ENCODE data around the gene NCCRP1.

Gene NCCRP1

DNA sequence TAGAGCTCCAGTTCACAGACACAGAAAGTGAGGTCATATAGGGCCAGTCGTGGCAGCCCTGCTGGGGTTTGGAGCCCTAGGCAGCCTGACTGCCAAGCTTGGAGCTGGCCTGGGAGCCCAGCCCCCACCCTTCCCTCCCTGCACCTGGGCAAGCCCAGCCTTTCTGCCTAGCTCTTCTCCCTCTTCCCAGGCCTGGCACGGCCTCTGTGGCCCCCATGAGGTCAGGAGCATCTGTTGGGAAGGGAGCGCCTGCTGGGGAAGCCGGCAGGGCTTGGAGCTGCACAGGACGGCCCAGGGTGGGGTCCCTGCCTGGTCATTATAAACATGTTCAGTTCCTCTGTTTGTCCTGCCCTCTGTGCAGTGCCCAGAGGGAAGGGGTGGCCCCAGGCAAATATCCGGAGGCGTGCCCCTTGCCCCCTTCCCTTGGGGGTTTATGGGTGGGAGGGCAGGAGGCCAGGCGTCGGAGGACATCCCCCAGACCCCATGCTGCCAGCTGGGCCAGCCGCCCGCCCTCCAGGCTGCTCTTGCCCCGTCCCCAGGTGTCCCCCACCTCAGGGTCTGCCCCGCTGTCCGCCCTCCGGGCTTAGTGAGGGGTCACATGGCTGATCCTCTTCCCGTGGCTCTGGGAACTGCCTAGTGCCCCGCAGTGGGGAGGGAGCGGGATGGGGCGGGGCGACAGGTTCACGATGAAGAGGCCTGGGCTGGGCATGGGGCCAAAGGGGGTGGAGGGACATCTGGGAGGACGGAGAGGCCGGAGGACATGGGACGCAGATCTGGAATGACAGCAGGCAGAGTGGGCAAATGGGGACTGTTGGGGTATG lies 30.0 kb upstream of the NCCRP1 start:
- peak; percentile 89 for DNase-seq (ENCODE audit: low spot score)

DNA sequence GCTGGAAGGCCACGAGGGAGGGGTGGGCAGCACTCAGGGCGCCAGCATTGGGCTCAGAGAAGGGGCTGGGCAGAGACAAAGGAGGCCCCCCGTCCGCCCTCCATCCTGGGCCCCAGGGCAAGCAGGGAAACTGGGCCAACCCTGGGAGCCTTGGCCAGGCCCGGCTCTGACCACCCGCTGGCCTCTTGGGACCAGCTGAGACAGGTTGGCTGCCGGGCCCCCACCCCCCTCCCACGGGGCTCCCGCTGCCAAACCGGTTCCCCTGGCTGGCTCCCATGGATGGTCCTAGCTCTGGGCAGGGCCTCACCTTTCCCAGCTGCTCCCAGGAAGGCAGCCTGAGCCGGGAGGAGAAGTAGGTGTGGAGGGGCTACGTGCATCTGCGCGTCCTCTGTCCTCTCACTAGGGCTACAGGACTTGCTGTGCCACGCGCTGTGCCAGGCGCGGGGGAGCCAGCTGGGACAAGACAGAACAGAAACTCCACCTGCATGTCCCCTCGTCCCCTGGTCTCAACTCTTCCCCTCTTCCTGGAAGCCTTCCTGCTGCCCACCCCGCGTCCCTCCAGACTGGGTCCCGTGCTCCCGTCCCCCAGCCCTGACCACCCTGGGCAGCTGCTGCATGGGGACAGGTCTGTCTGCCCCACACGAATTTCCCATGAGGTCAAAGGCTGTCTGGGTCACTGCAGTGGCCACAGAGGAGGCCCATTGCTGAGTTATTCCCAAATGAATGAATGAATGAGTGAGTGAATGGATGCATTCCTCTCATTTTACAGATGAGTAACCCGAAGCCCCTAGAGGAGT lies 29.1 kb upstream of the NCCRP1 start:
- ATAC-seq (ENCODE audit: low read depth) (peak; percentile 71), DNase-seq (ENCODE audit: low spot score) (peak; percentile 82)
- H3K9me3 ChIP-seq (ENCODE audit: severe bottlenecking) = no peaks in the 10 kb centered on the region
- H3K27ac ChIP-seq (ENCODE audit: poor library complexity, severe bottlenecking) = peak overlapping the region; percentile 54
- H3K4me3 ChIP-seq (ENCODE audit: severe bottlenecking) = no peak overlapping the region
- H3K36me3 ChIP-seq (ENCODE audit: low read depth) = no peaks in the 10 kb centered on the region; the same call in 1 of the 2 replicates
- H3K27me3 ChIP-seq (ENCODE audit: insufficient read depth, poor library complexity, severe bottlenecking) = no peaks in the 10 kb centered on the region
- peaks cover 17% of the 10 kb centered on the region for H3K4me1 ChIP-seq (ENCODE audit: insufficient read depth, poor library complexity, severe bottlenecking)
- TF ChIP-seq, protein P1, sequence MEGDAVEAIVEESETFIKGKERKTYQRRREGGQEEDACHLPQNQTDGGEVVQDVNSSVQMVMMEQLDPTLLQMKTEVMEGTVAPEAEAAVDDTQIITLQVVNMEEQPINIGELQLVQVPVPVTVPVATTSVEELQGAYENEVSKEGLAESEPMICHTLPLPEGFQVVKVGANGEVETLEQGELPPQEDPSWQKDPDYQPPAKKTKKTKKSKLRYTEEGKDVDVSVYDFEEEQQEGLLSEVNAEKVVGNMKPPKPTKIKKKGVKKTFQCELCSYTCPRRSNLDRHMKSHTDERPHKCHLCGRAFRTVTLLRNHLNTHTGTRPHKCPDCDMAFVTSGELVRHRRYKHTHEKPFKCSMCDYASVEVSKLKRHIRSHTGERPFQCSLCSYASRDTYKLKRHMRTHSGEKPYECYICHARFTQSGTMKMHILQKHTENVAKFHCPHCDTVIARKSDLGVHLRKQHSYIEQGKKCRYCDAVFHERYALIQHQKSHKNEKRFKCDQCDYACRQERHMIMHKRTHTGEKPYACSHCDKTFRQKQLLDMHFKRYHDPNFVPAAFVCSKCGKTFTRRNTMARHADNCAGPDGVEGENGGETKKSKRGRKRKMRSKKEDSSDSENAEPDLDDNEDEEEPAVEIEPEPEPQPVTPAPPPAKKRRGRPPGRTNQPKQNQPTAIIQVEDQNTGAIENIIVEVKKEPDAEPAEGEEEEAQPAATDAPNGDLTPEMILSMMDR (IDR thresholded peaks at IDR 0.05; ENCODE audit: poor library complexity, severe bottlenecking) = no peak

More for the DNA sequence above, 30.0 kb upstream of the NCCRP1 start:
- Histone ChIP-seq H3K4me3 (ENCODE audit: severe bottlenecking) (no peak overlapping the region), H3K4me1 (ENCODE audit: insufficient read depth, poor library complexity, severe bottlenecking) (peaks cover 17% of the 10 kb centered on the region), H3K9me3 (ENCODE audit: severe bottlenecking) (no peaks in the 10 kb centered on the region), H3K36me3 (ENCODE audit: low read depth) (no peaks in the 10 kb centered on the region), H3K27ac (ENCODE audit: poor library complexity, severe bottlenecking) (peak overlapping the region; percentile 54), H3K27me3 (ENCODE audit: insufficient read depth, poor library complexity, severe bottlenecking) (no peaks in the 10 kb centered on the region)
- TF ChIP-seq, protein P1 (IDR thresholded peaks at IDR 0.05; ENCODE audit: poor library complexity, severe bottlenecking) = no peak
- peak; percentile 70 for ATAC-seq (ENCODE audit: low read depth)

DNA sequence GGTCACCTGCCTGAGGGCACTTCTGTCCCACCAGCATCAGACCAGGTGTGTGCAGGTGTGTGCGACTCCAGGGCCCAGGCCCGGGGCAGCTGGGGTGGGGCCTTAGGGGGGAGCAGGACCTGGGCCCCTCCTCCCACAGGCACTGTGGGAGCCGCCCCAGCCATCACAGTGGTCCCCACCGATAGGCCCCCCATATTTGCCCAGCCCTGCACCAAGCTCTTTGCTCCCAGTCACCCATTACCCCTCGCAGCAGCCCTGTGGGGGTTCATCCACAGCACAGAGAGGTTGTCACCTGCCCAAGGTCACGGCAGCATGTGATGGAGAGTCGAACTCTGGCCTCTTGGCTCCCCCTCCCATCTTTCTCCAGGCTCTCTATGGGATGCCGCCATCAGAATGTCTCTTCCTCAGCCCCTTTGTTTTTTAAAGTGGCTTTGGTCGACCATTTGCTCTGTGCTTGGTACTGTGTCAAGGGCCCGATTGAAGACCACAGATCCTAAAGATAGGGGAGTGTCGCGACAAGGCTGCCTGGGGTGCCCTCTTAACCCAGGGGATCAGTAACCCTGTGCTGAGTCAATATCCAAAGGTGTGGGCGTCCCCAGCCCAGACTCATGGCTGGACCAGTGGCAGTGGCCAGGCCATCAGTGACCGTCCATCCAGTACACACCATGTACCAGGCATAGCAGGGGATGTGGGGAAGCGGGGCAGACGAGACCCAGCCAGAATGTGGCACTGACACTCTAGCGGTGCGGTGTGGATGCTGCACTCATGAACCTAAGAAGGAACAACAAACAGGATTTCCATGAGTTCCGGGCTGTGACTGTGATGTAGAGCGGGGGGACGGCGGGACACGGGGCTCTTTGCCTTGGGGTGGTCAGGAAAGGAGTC lies 28.3 kb upstream of the NCCRP1 start:
- Histone ChIP-seq H3K9me3 (ENCODE audit: severe bottlenecking) (no peaks in the 10 kb centered on the region), H3K4me3 (ENCODE audit: severe bottlenecking) (no peak overlapping the region), H3K27me3 (ENCODE audit: insufficient read depth, poor library complexity, severe bottlenecking) (no peaks in the 10 kb centered on the region), H3K27ac (ENCODE audit: poor library complexity, severe bottlenecking) (no peak overlapping the region), H3K4me1 (ENCODE audit: insufficient read depth, poor library complexity, severe bottlenecking) (peaks cover 17% of the 10 kb centered on the region), H3K36me3 (ENCODE audit: low read depth) (no peaks in the 10 kb centered on the region; the same call in 1 of the 2 replicates)
- TF ChIP-seq, protein P1 (IDR thresholded peaks at IDR 0.05; ENCODE audit: poor library complexity, severe bottlenecking) = no peak
- DNase-seq (ENCODE audit: low spot score) (no peak), ATAC-seq (ENCODE audit: low read depth) (no peak)

DNA sequence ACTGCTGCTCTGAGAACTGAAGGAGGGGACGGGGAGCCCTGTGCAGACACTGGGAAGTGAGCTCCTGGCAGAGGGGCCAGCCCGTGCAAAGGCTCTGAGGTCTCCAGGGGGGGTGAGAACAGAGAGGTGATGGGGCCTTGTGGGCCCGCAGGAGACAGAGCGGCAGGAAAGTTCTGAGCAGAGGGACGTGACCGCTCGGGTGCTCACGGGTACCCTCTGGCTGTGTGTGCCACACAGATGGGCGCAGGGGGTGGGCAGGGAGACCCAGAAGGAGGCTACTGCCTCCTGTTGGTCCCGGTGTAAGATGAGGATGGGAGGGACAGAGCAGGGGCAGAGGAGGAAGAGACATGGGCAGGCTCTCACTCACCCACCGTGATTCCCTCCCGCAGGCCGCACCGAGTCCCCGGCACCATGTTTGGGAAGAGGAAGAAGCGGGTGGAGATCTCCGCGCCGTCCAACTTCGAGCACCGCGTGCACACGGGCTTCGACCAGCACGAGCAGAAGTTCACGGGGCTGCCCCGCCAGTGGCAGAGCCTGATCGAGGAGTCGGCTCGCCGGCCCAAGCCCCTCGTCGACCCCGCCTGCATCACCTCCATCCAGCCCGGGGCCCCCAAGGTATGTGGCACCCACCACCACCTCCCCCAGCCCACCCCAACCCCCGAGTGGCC lies 27.5 kb upstream of the NCCRP1 start:
- DNase-seq (ENCODE audit: low spot score) (peak; percentile 56), ATAC-seq (ENCODE audit: low read depth) (no peak)
- no peaks in the 10 kb centered on the region for H3K27me3 ChIP-seq (ENCODE audit: insufficient read depth, poor library complexity, severe bottlenecking)
- TF ChIP-seq, protein P1 (IDR thresholded peaks at IDR 0.05; ENCODE audit: poor library complexity, severe bottlenecking) = no peak
- H3K9me3 ChIP-seq (ENCODE audit: severe bottlenecking) = no peaks in the 10 kb centered on the region
- no peak overlapping the region for H3K27ac ChIP-seq (ENCODE audit: poor library complexity, severe bottlenecking)
- H3K36me3 ChIP-seq (ENCODE audit: low read depth) = no peaks in the 10 kb centered on the region; the same call in 1 of the 2 replicates
- peaks cover 17% of the 10 kb centered on the region for H3K4me1 ChIP-seq (ENCODE audit: insufficient read depth, poor library complexity, severe bottlenecking)
- no peak overlapping the region for H3K4me3 ChIP-seq (ENCODE audit: severe bottlenecking)

Data from RWPE2 (cell line).